ENCODE data around the gene WBP1L. TPM values are rescaled to one million over a fixed set of nuclear protein-coding genes. Genes with fewer than 3 reads are reported as not detected.

The WBP1L gene
- total RNA-seq, 2 experiments from 2014 or later = 17.6 to 24.4 TPM

- Histone ChIP-seq H4K20me1 (ENCODE audit: insufficient read depth, low read length) (peaks cover 4% of the 10 kb centered on the region; the same call in 1 of the 2 replicates), H3K9me2 (ENCODE audit: insufficient read depth, low read length) (no peaks in the 10 kb centered on the region), H3K4me1 (ENCODE audit: insufficient read depth, low read length, poor library complexity, severe bottlenecking) (peaks cover 61% of the 10 kb centered on the region), H3K9me3 (ENCODE audit: low read length) (no peaks in the 10 kb centered on the region), H3K36me3 (ENCODE audit: insufficient read depth, low read length) (peaks cover 18% of the 10 kb centered on the region; the same call in 1 of the 2 replicates), H3K27ac (ENCODE audit: low read depth, low read length, poor library complexity, severe bottlenecking) (peak within 1 kb of the TSS; percentile 84), H3K4me3 (ENCODE audit: low read depth, low read length, poor library complexity, severe bottlenecking) (peak within 1 kb of the TSS; percentile 77), H3K4me2 (ENCODE audit: low read length) (peak within 1 kb of the TSS; percentile 80), H2AFZ (ENCODE audit: low read length) (peak within 1 kb of the TSS; percentile 74), H3K79me2 (ENCODE audit: insufficient read depth, low read depth, low read length) (peaks cover 72% of the 10 kb centered on the region)
- ChIA-PET POLR2A (interaction anchor here (0.6 to 2.5 kb wide), 14 partner anchors 13 to 579 kb away, joined by 3 to 14 read pairs (median 4); partner anchors contain the start of genes TRIM8 and WBP1L), CTCF (ENCODE audit: unreplicated experiment) (interaction anchor here (0.6 to 1.1 kb wide), 3 partner anchors 50 to 94 kb away, joined by 3 read pairs; partner anchors contain the start of gene TRIM8)
- peak; percentile 99 for DNase-seq (ENCODE audit: low spot score)
- TF ChIP-seq EZH2phosphoT487 (IDR thresholded peaks at IDR 0.05; ENCODE audit: borderline replicate concordance, low read depth, low read length) = no peak
- peak; percentile 67 for TF ChIP-seq CTCF (conservative IDR thresholded peaks at IDR 0.05; ENCODE audit: low read length)
- intact Hi-C loops (cut with micrococcal nuclease; ENCODE audit: unreplicated experiment) = loop anchor here (1.0 to 10.0 kb wide), 6 partner anchors 29 to 599 kb away; partner anchors contain the start of genes ACTR1A, SUFU and WBP1L
- no TSS peak for BruUV-seq (replicated peaks)
Measured at GRCh38 chr10:102713814-102714620, 29.7 kb upstream of the WBP1L start, which contains the start of gene ARL3. TSS of gene ARL3 (minus strand) at chr10:102714397. CDS start at chr10:102714275, 122 bp downstream.

GRCh38 chr10:102714621-102715455 is 28.9 kb upstream of the WBP1L start, which contains the start of gene SFXN2:
TSS of gene SFXN2 (plus strand) at chr10:102714636. CDS start at chr10:102726637, 12,001 bp downstream.
- intact Hi-C loops (cut with micrococcal nuclease; ENCODE audit: unreplicated experiment) = loop anchor here (2.0 to 10.0 kb wide), 4 partner anchors 28 to 600 kb away; partner anchors contain the start of gene WBP1L
- peaks cover 23% of the 10 kb centered on the region; the same call in 1 of the 2 replicates for H3K36me3 ChIP-seq (ENCODE audit: insufficient read depth, low read length)
- peak within 1 kb of the TSS; percentile 77 for H3K4me3 ChIP-seq (ENCODE audit: low read depth, low read length, poor library complexity, severe bottlenecking)
- BruUV-seq (replicated peaks) = no TSS peak
- TF ChIP-seq CTCF (conservative IDR thresholded peaks at IDR 0.05; ENCODE audit: low read length) = peak; percentile 71
- no peak for TF ChIP-seq EZH2phosphoT487 (IDR thresholded peaks at IDR 0.05; ENCODE audit: borderline replicate concordance, low read depth, low read length)
- ChIA-PET CTCF (ENCODE audit: unreplicated experiment) (interaction anchor here (0.9 kb wide), 1 partner anchor 50 kb away, joined by 3 read pairs; no protein-coding TSS in a partner anchor), POLR2A (interaction anchor here (0.6 to 2.5 kb wide), 12 partner anchors 13 to 80 kb away, joined by 3 to 14 read pairs (median 4); partner anchors contain the start of genes TRIM8 and WBP1L)
- peak; percentile 79 for DNase-seq (ENCODE audit: low spot score)
- peaks cover 69% of the 10 kb centered on the region for H3K79me2 ChIP-seq (ENCODE audit: insufficient read depth, low read depth, low read length)
- no peaks in the 10 kb centered on the region for H3K9me3 ChIP-seq (ENCODE audit: low read length)
- peak within 1 kb of the TSS; percentile 80 for H3K4me2 ChIP-seq (ENCODE audit: low read length)
- H3K9me2 ChIP-seq (ENCODE audit: insufficient read depth, low read length) = no peaks in the 10 kb centered on the region
- H3K27ac ChIP-seq (ENCODE audit: low read depth, low read length, poor library complexity, severe bottlenecking) = peak within 1 kb of the TSS; percentile 84
- H3K4me1 ChIP-seq (ENCODE audit: insufficient read depth, low read length, poor library complexity, severe bottlenecking) = peaks cover 61% of the 10 kb centered on the region
- peak within 1 kb of the TSS; percentile 74 for H2AFZ ChIP-seq (ENCODE audit: low read length)
- peaks cover 4% of the 10 kb centered on the region; the same call in 1 of the 2 replicates for H4K20me1 ChIP-seq (ENCODE audit: insufficient read depth, low read length)
